Panc1 (cell line): ENCODE results near the gene MICAL2.

Experiments used
- POLR2AphosphoS5 ChIP-seq: IDR thresholded peaks from 2 replicates; pipeline ENCODE4 v1.6.1; 2012; ENCODE audit warnings: mild to moderate bottlenecking, low read depth, low read length, moderate library complexity
- REST ChIP-seq, 2 experiments: IDR thresholded peaks; 2 replicates each; pipeline ENCODE4 v1.6.1; 2011 to 2012; ENCODE audit warnings: low read depth in 2 of 2, control low read depth in 1 of 2, low read length in 1 of 2, mild to moderate bottlenecking in 1 of 2, moderate library complexity in 1 of 2; ENCODE audit not compliant: insufficient read depth in 1 of 2
- SIN3A ChIP-seq: IDR thresholded peaks from 2 replicates; pipeline ENCODE4 v1.6.1; 2012; ENCODE audit warnings: low read depth, mild to moderate bottlenecking, low read length, moderate library complexity, borderline replicate concordance; ENCODE audit not compliant: insufficient read depth
- TCF7L2 ChIP-seq: IDR thresholded peaks from 2 replicates; pipeline ENCODE4 v1.6.1; 2011; ENCODE audit warnings: mild to moderate bottlenecking, low read depth, low read length, inconsistent platforms
- TF ChIP-seq, protein P1 (sequence below): fragments of 450-650 bp; IDR thresholded peaks from 2 replicates; pipeline ENCODE4 v1.5.1; 2017; ENCODE audit warnings: mild to moderate bottlenecking

GRCh38 chr11:12114193-12115033, 4.0 kb downstream of the MICAL2 start:
- TF ChIP-seq, protein P1, sequence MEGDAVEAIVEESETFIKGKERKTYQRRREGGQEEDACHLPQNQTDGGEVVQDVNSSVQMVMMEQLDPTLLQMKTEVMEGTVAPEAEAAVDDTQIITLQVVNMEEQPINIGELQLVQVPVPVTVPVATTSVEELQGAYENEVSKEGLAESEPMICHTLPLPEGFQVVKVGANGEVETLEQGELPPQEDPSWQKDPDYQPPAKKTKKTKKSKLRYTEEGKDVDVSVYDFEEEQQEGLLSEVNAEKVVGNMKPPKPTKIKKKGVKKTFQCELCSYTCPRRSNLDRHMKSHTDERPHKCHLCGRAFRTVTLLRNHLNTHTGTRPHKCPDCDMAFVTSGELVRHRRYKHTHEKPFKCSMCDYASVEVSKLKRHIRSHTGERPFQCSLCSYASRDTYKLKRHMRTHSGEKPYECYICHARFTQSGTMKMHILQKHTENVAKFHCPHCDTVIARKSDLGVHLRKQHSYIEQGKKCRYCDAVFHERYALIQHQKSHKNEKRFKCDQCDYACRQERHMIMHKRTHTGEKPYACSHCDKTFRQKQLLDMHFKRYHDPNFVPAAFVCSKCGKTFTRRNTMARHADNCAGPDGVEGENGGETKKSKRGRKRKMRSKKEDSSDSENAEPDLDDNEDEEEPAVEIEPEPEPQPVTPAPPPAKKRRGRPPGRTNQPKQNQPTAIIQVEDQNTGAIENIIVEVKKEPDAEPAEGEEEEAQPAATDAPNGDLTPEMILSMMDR = no peak
- TF ChIP-seq TCF7L2 = no peak
- no peak for TF ChIP-seq POLR2AphosphoS5
- no peak for TF ChIP-seq SIN3A
- TF ChIP-seq REST (IDR thresholded peaks at IDR 0.05; ENCODE audit: insufficient read depth in 1 of 2, low read depth in 2 of 2, low read length in 1 of 2) = no peak
